H1 (cell line): Measurements from ENCODE around the gene IGF2BP3. TPM values are rescaled to one million over a fixed set of nuclear protein-coding genes. Genes with fewer than 3 reads are reported as not detected.

Source experiments
- CTCF ChIA-PET: fragments of 300-600 bp; sonication (Branson Sonifier 250); formaldehyde crosslinking; loops from one replicate; lab custom pipeline; 2021; ENCODE audit not compliant: partially characterized antibody; lab: Charles Lee
- POLR2A ChIA-PET: fragments of 300-600 bp; sonication (Branson Sonifier 250); formaldehyde crosslinking; loops from one replicate; lab custom pipeline; 2021; ENCODE audit warnings: inconsistent platforms; ENCODE audit not compliant: partially characterized antibody; lab: Charles Lee
- DNase-seq, 2 experiments: peaks; one replicate each; pipeline versions ENCODE4 v3.0.0 to v3.0.0-alpha.2; 2010 to 2022; ENCODE audit warnings: low spot score in 2 of 2, low read depth in 1 of 2, mixed read lengths in 1 of 2
- FAIRE-seq: peaks from 2 replicates; lab custom pipeline; 2011; peaks lifted over from hg19 to GRCh38; lab: Jason Lieb, UNC
- H2AFZ ChIP-seq: 2 replicates; pipeline ENCODE4 v1.8.1; 2012; ENCODE audit warnings: low read length, inconsistent platforms
- H2AK5ac ChIP-seq: 2 replicates; pipeline ENCODE4 v1.6.1; 2013; ENCODE audit warnings: low read depth, low read length
- H2BK120ac ChIP-seq: replicated peaks from 2 replicates; pipeline ENCODE3; 2013; ENCODE audit warnings: low read depth, low read length, inconsistent platforms
- H2BK12ac ChIP-seq: 2 replicates; pipeline ENCODE4 v1.6.1; 2013; ENCODE audit warnings: low read depth, low read length
- H2BK15ac ChIP-seq: 2 replicates; pipeline ENCODE4 v1.6.1; 2013; ENCODE audit warnings: low read length
- H2BK20ac ChIP-seq: 2 replicates; pipeline ENCODE4 v1.6.1; 2013; ENCODE audit warnings: low read length
- H2BK5ac ChIP-seq: 2 replicates; pipeline ENCODE4 v1.6.1; 2013; ENCODE audit warnings: low read depth, low read length
- H3K14ac ChIP-seq: 2 replicates; pipeline ENCODE4 v1.6.1; 2013; ENCODE audit warnings: inconsistent platforms; ENCODE audit not compliant: insufficient read length
- H3K18ac ChIP-seq: 2 replicates; pipeline ENCODE4 v1.6.1; 2013; ENCODE audit warnings: low read length; ENCODE audit errors: extremely low read depth
- H3K23ac ChIP-seq: 2 replicates; pipeline ENCODE4 v1.6.1; 2013; ENCODE audit warnings: inconsistent platforms; ENCODE audit not compliant: insufficient read length
- H3K23me2 ChIP-seq: 2 replicates; pipeline ENCODE4 v1.6.1; 2013; ENCODE audit warnings: low read depth, low read length
- H3K27ac ChIP-seq: 2 replicates; pipeline ENCODE4 v1.6.1; 2011; ENCODE audit warnings: low read depth, low read length, inconsistent platforms
- H3K27me3 ChIP-seq, 4 experiments: replicated peaks in 1 of 4; 1 replicate in 1 of 4; 2 replicates in 3 of 4; pipeline versions ENCODE4 v1.6.1 to v1.8.1; 2011 to 2013; ENCODE audit warnings: low read length in 3 of 4, mild to moderate bottlenecking in 3 of 4, inconsistent platforms in 2 of 4, mixed read lengths in 2 of 4, moderate library complexity in 1 of 4; ENCODE audit not compliant: control insufficient read depth in 3 of 4, insufficient read depth in 3 of 4; ENCODE audit errors: extremely low read depth in 1 of 4
- H3K36me3 ChIP-seq, 4 experiments: 2 replicates each; pipeline versions ENCODE4 v1.6.1 to v1.8.1; 2011 to 2013; ENCODE audit warnings: mild to moderate bottlenecking in 4 of 4, low read length in 3 of 4, moderate library complexity in 2 of 4, control low read depth in 1 of 4, inconsistent platforms in 1 of 4; ENCODE audit not compliant: insufficient read depth in 4 of 4, control insufficient read depth in 2 of 4
- H3K4ac ChIP-seq: replicated peaks from 2 replicates; pipeline ENCODE3; 2013; ENCODE audit warnings: low read length, low read depth, mixed read lengths, inconsistent platforms; ENCODE audit not compliant: insufficient read length
- H3K4me1 ChIP-seq, 4 experiments: replicated peaks in 1 of 4; 1 replicate in 1 of 4; 2 replicates in 3 of 4; pipeline versions ENCODE4 v1.6.1 to v1.8.1; 2011 to 2013; ENCODE audit warnings: low read length in 3 of 4, inconsistent platforms in 2 of 4, mixed read lengths in 1 of 4; ENCODE audit not compliant: insufficient read depth in 4 of 4, control insufficient read depth in 3 of 4
- H3K4me2 ChIP-seq, 2 experiments: 2 replicates each; pipeline versions ENCODE4 v1.6.1 to v1.8.1; 2011 to 2013; ENCODE audit warnings: low read depth in 2 of 2, low read length in 2 of 2, control low read depth in 1 of 2, inconsistent platforms in 1 of 2, mild to moderate bottlenecking in 1 of 2; ENCODE audit not compliant: insufficient read depth in 1 of 2
- H3K4me3 ChIP-seq, 4 experiments: fragments of 200-600, 300-600 bp in 1 of 4; sonication (generic), shearing (Covaris generic), sonication (Bioruptor Twin) in 1 of 4; 2 replicates each; pipeline versions ENCODE4 v1.5.1 to v1.8.1; 2011 to 2016; ENCODE audit warnings: low read length in 4 of 4, low read depth in 3 of 4, control low read depth in 2 of 4, inconsistent platforms in 2 of 4, mild to moderate bottlenecking in 2 of 4, mixed read lengths in 1 of 4, moderate library complexity in 1 of 4; ENCODE audit not compliant: insufficient read depth in 2 of 4; ENCODE audit errors: extremely low read depth in 1 of 4
- H3K56ac ChIP-seq: replicated peaks from 2 replicates; pipeline ENCODE3; 2013; ENCODE audit warnings: low read depth, mild to moderate bottlenecking, mixed read lengths, low read length, inconsistent platforms; ENCODE audit not compliant: insufficient read length
- H3K79me1 ChIP-seq: 2 replicates; pipeline ENCODE4 v1.6.1; 2013; ENCODE audit warnings: low read depth, low read length, control low read depth
- H3K79me2 ChIP-seq, 2 experiments: 2 replicates each; pipeline versions ENCODE4 v1.6.1 to v1.8.1; 2012 to 2013; ENCODE audit warnings: low read length in 2 of 2, mild to moderate bottlenecking in 2 of 2, inconsistent platforms in 1 of 2; ENCODE audit not compliant: insufficient read depth in 2 of 2, control insufficient read depth in 1 of 2
- H3K9ac ChIP-seq, 4 experiments: replicated peaks in 1 of 4; 1 replicate in 1 of 4; 2 replicates in 3 of 4; pipeline versions ENCODE4 v1.6.1 to v1.8.1; 2011 to 2013; ENCODE audit warnings: low read depth in 3 of 4, low read length in 3 of 4, control low read depth in 2 of 4, mild to moderate bottlenecking in 2 of 4, moderate library complexity in 2 of 4, inconsistent platforms in 1 of 4; ENCODE audit errors: extremely low read depth in 1 of 4
- H3K9me3 ChIP-seq, 2 experiments: 2 replicates each; pipeline versions ENCODE4 v1.6.1 to v1.8.1; 2012 to 2013; ENCODE audit warnings: mild to moderate bottlenecking in 2 of 2, moderate library complexity in 2 of 2, control low read depth in 1 of 2, inconsistent platforms in 1 of 2, low read depth in 1 of 2, low read length in 1 of 2, mixed read lengths in 1 of 2; ENCODE audit not compliant: insufficient read depth in 2 of 2
- H4K20me1 ChIP-seq, 2 experiments: replicated peaks in 1 of 2; 2 replicates each; pipeline versions ENCODE3 to v1.8.1; 2011 to 2013; ENCODE audit warnings: inconsistent platforms in 2 of 2, low read length in 2 of 2, mild to moderate bottlenecking in 1 of 2; ENCODE audit not compliant: insufficient read depth in 2 of 2, control insufficient read depth in 1 of 2
- H4K5ac ChIP-seq: 2 replicates; pipeline ENCODE4 v1.6.1; 2013; ENCODE audit warnings: low read length, low read depth, mixed read lengths, inconsistent platforms; ENCODE audit not compliant: insufficient read length
- H4K8ac ChIP-seq: 2 replicates; pipeline ENCODE4 v1.8.0; 2013; ENCODE audit warnings: mild to moderate bottlenecking, moderate library complexity, low read length, inconsistent platforms; ENCODE audit not compliant: insufficient read depth; ENCODE audit errors: extremely low read depth
- H4K91ac ChIP-seq: replicated peaks from 2 replicates; pipeline ENCODE3; 2013; ENCODE audit warnings: low read length, mixed read lengths, inconsistent platforms; ENCODE audit not compliant: insufficient read length
- CHD1 ChIP-seq: IDR thresholded peaks from 2 replicates; pipeline ENCODE4 v1.6.1; 2012; ENCODE audit warnings: low read depth, low read length, improper control_type of control experiment
- CHD2 ChIP-seq: IDR thresholded peaks from 2 replicates; pipeline ENCODE4 v1.6.1; 2012; ENCODE audit warnings: low read length, improper control_type of control experiment
- CTBP2 ChIP-seq: IDR thresholded peaks from 2 replicates; pipeline ENCODE4 v1.7.0; 2011; ENCODE audit warnings: borderline replicate concordance, mild to moderate bottlenecking, moderate library complexity, mixed read lengths, low read length; ENCODE audit not compliant: insufficient read depth, insufficient read length
- EZH2 ChIP-seq: fragments of 200-600 bp; sonication (generic); IDR thresholded peaks from 2 replicates; pipeline ENCODE4 v1.7.1; 2012; ENCODE audit warnings: low read depth, mild to moderate bottlenecking, moderate library complexity, low read length, inconsistent platforms; ENCODE audit not compliant: severe bottlenecking
- HDAC2 ChIP-seq, 2 experiments: fragments of 300-600 bp in 1 of 2; sonication (generic) in 1 of 2; IDR thresholded peaks; 2 replicates each; pipeline ENCODE4 v1.6.1; 2011 to 2012; ENCODE audit warnings: low read depth in 2 of 2, low read length in 2 of 2, mild to moderate bottlenecking in 2 of 2, moderate library complexity in 2 of 2, borderline replicate concordance in 1 of 2, inconsistent platforms in 1 of 2
- HDAC6 ChIP-seq: IDR thresholded peaks from one replicate; pipeline ENCODE4 v1.7.1; 2012; ENCODE audit warnings: low read depth, mild to moderate bottlenecking, inconsistent platforms, low read length, moderate library complexity
- NANOG ChIP-seq: IDR thresholded peaks from 2 replicates; pipeline ENCODE4 v1.6.1; 2011; ENCODE audit warnings: low read length, low read depth, mild to moderate bottlenecking, inconsistent platforms; ENCODE audit not compliant: insufficient read depth, poor library complexity, severe bottlenecking
- RXRA ChIP-seq: IDR thresholded peaks from 2 replicates; pipeline ENCODE4 v1.6.1; 2011; ENCODE audit warnings: low read depth, mild to moderate bottlenecking, low read length, moderate library complexity; ENCODE audit not compliant: insufficient read depth
- SP1 ChIP-seq: IDR thresholded peaks from 2 replicates; pipeline ENCODE4 v1.6.1; 2011; ENCODE audit warnings: low read depth, low read length
- SP4 ChIP-seq: IDR thresholded peaks from 2 replicates; pipeline ENCODE4 v1.6.1; 2012; ENCODE audit warnings: low read length, inconsistent platforms
- TCF12 ChIP-seq: IDR thresholded peaks from 2 replicates; pipeline ENCODE4 v1.6.1; 2011; ENCODE audit warnings: low read depth, mild to moderate bottlenecking, low read length
- USF2 ChIP-seq: IDR thresholded peaks from 2 replicates; pipeline ENCODE4 v1.6.1; 2011; ENCODE audit warnings: low read length, improper control_type of control experiment
- ZNF274 ChIP-seq: IDR thresholded peaks from 2 replicates; pipeline ENCODE4 v1.7.0; 2012; ENCODE audit warnings: low read length, borderline replicate concordance; ENCODE audit errors: extremely low read depth
- WGBS, 2 experiments: shearing (Covaris generic) in 1 of 2; methylation state at CpG; one replicate each; pipeline versions ENCODE4 v1.1.6 to v1.1.7; 2013 to 2015; ENCODE audit warnings: low lambda C conversion rate in 2 of 2, mixed read lengths in 2 of 2, inconsistent platforms in 1 of 2, low coverage in 1 of 2, missing lambda C conversion rate in 1 of 2; ENCODE audit not compliant: insufficient replicate concordance in 2 of 2, insufficient coverage in 1 of 2, insufficient read length in 1 of 2; ENCODE audit errors: extremely low coverage in 1 of 2, missing lambda C conversion rate in 1 of 2; 5-methylcytosine and 5-hydroxymethylcytosine counted together
- polyA plus RNA-seq, 7 experiments: library from polyadenylated mRNA; depleted of rRNA in 3 of 7; stranded (reverse) in 5 of 7; unstranded in 2 of 7; fragments of >200 nt in 5 of 7; fragments of 200-250 nt in 2 of 7; gene quantifications; 1 replicate in 5 of 7; 2 replicates in 1 of 7; 4 replicates in 1 of 7; pipeline versions ENCODE4 v1.2.1 to v1.2.3, GENCODE V29; 2011 to 2013; ENCODE audit warnings: missing spikeins in 2 of 7, mixed read lengths in 2 of 7
- total RNA-seq: library from RNA; stranded (reverse); fragmentation: NEBNext Ultra II Directional; extraction: Animal tissue kit (Norgen Biotek cat#: 25700); gene quantifications from 2 replicates; pipeline ENCODE4 v1.2.1, GENCODE V29; 2021

Gene IGF2BP3
- total and polyA plus RNA-seq, 2 of the 8 experiments (the other 6 are each of a cell fraction or from before 2014, with no cell fraction given): 66.3 to 193 TPM

- FAIRE-seq: no peak
- CTCF ChIA-PET: interaction anchor here (0.9 kb wide), 1 partner anchor 8 kb away, joined by 3 read pairs; no protein-coding TSS in a partner anchor
- peaks cover 19 to 29% of the 10 kb centered on the region in 2 experiments for H4K20me1 ChIP-seq
Observed at GRCh38 chr7:23371654-23372053, 98.6 kb downstream of the IGF2BP3 start.

More at GRCh38 chr7:23371654-23372053, 98.6 kb downstream of the IGF2BP3 start:
- no peak overlapping the region for H2BK120ac ChIP-seq
- no peak overlapping the region for H2BK20ac ChIP-seq
- no peaks in the 10 kb centered on the region; the same call in 1 of the 2 replicates for H3K23me2 ChIP-seq
- no peak overlapping the region for H4K5ac ChIP-seq
- no peak overlapping the region for H4K91ac ChIP-seq
- H3K79me2 ChIP-seq: peaks cover 5 to 95% of the 10 kb centered on the region in 2 experiments; a peak in 3 of 4 replicates
- WGBS, 2 experiments: 93% methylated on average over 6 of the region's 6 CpGs; no CpG with 5 or more reads in 1 of the 2 experiments
- no peak overlapping the region for H3K27ac ChIP-seq
- H3K4me1 ChIP-seq: peaks cover 0 to 9% (median 4%) of the 10 kb centered on the region in 4 experiments; a peak in 4 of 7 replicates
- no peak overlapping the region for H3K4me3 ChIP-seq
- H3K4ac ChIP-seq: no peak overlapping the region
- H2BK5ac ChIP-seq: no peak overlapping the region
- no peak overlapping the region for H3K4me2 ChIP-seq
- H4K8ac ChIP-seq: no peak overlapping the region
- no peak overlapping the region for H2BK12ac ChIP-seq
- no peak overlapping the region for H2AK5ac ChIP-seq
- no peak for DNase-seq
- H2BK15ac ChIP-seq: no peak overlapping the region
- H3K27me3 ChIP-seq: no peaks in the 10 kb centered on the region
- no peak overlapping the region for H3K14ac ChIP-seq
- H3K23ac ChIP-seq: no peak overlapping the region
- H3K36me3 ChIP-seq: peaks cover 0 to 23% (median 1%) of the 10 kb centered on the region in 4 experiments; a peak in 4 of 8 replicates
- TF ChIP-seq EZH2: no peak
- no peak for TF ChIP-seq HDAC6
- TF ChIP-seq USF2: no peak
- no peak for TF ChIP-seq TCF12
- no peak for TF ChIP-seq CHD1
- no peak for TF ChIP-seq NANOG
- no peak for TF ChIP-seq HDAC2 (IDR thresholded peaks at IDR 0.05; ENCODE audit: borderline replicate concordance in 1 of 2, low read depth in 2 of 2, low read length in 2 of 2)
- TF ChIP-seq SP1: no peak
- no peak for TF ChIP-seq RXRA
- TF ChIP-seq SP4: no peak
- no peak for TF ChIP-seq ZNF274
- TF ChIP-seq CHD2: no peak
- no peak for TF ChIP-seq CTBP2
- no peak overlapping the region for H2AFZ ChIP-seq
- no peaks in the 10 kb centered on the region for H3K9me3 ChIP-seq
- H3K79me1 ChIP-seq: peaks cover 5% of the 10 kb centered on the region
- H3K56ac ChIP-seq: no peak overlapping the region
- H3K9ac ChIP-seq: no peak overlapping the region; a peak in 1 of 7 replicates
- no peak overlapping the region for H3K18ac ChIP-seq
- POLR2A ChIA-PET: interaction anchor here (0.7 kb wide), 1 partner anchor 140 kb away, joined by 3 read pairs; no protein-coding TSS in a partner anchor
